ENCODE measurements around the gene SLC25A19. TPM values are rescaled to one million over a fixed set of nuclear protein-coding genes. Genes with fewer than 3 reads are reported as not detected.
"Not testable (repeated sequence)": the region's sequence is repeated elsewhere in the genome, so short reads cannot be mapped to it uniquely, and the experiment has no call there.

The SLC25A19 gene
- total and polyA plus RNA-seq, 10 of the 15 experiments (the other 5 are each of a cell fraction or from before 2014, with no cell fraction given) = 32.9 to 91.6 (median 53.7) TPM

GRCh38 chr17:75260641-75261335, 28.4 kb downstream of the SLC25A19 start (continued):
- 0 out of 2 replicates have a peak, but pooled peaks have one; percentile 9 for TF ChIP-seq ATF7 (IDR thresholded peaks at IDR 0.05; ENCODE audit: low read depth)
- peak; percentile 51; the same call in 1 of the 2 replicates for TF ChIP-seq SIN3A (IDR thresholded peaks at IDR 0.05; ENCODE audit: low read depth, low read length)
- peak in 1 of 3 experiments; percentile 26; a peak in 1 of 6 replicates for TF ChIP-seq CTCF (IDR thresholded peaks at IDR 0.05 in 2 of 3, conservative IDR thresholded peaks at IDR 0.05 in 1 of 3; ENCODE audit: control insufficient read depth in 2 of 3, extremely low read depth in 1 of 3, insufficient read depth in 1 of 3, low read depth in 3 of 3, low read length in 3 of 3)
- no peak for TF ChIP-seq ESRRA (IDR thresholded peaks at IDR 0.05; ENCODE audit: low read length)

DNA sequence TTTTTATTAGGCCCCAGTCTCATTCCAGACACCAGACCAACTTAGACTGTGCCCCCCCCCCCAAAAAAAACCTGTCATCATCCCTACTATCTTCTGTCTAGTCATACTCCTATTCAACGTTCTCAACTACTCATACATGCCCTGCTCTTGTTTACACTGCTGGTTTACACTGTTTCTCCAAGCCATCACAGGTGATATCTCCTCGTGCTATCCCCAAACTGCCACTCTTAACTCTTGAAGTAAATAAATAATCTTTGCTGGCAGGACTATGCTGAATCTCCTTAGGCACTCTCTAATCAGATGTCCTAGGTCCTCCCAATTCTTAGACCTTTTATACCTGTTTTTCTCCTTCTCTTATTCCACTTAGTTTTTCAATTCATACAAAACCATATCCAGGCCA, 32.0 kb downstream of the SLC25A19 start:
- Histone ChIP-seq H3K79me2 (ENCODE audit: control insufficient read depth, insufficient read depth, low read length) (peaks cover 43% of the 10 kb centered on the region), H3K4me1 (ENCODE audit: control insufficient read depth, insufficient read depth, low read length) (peaks cover 11% of the 10 kb centered on the region)
- FAIRE-seq; RAD21 ChIA-PET (ENCODE audit: unreplicated experiment); H3K4me2 ChIP-seq (ENCODE audit: control insufficient read depth, insufficient read depth); H2AFZ ChIP-seq (ENCODE audit: control insufficient read depth, low read depth, low read length); ATAC-seq; H3K27ac ChIP-seq (ENCODE audit: control insufficient read depth, insufficient read depth); H4K20me1 ChIP-seq (ENCODE audit: control insufficient read depth, insufficient read depth); H3K4me3 ChIP-seq; BruUV-seq (replicated peaks); CTCF ChIA-PET; in situ Hi-C loops (cut with MboI); H3K9me3 ChIP-seq (replicated peaks; ENCODE audit: control insufficient read depth, insufficient read depth, low read length); H3K36me3 ChIP-seq (ENCODE audit: control insufficient read depth in 2 of 2, insufficient read depth in 2 of 2, low read length in 1 of 2); DNase-seq (ENCODE audit: low read depth, low spot score); SMC1A ChIA-PET (ENCODE audit: uncharacterized antibody, unreplicated experiment); intact Hi-C loops (cut with micrococcal nuclease; ENCODE audit: unreplicated experiment); H3K27me3 ChIP-seq (replicated peaks in 1 of 2; ENCODE audit: control insufficient read depth in 2 of 2, insufficient read depth in 2 of 2, low read length in 1 of 2); H3K9ac ChIP-seq (ENCODE audit: control insufficient read depth, insufficient read depth, low read length): not testable (repeated sequence)
- 44% methylated on average over 2 of the region's 2 CpGs for WGBS (ENCODE audit: insufficient coverage, insufficient replicate concordance, low lambda C conversion rate, missing lambda C conversion rate)
- POLR2A ChIA-PET = interaction anchor here (0.6 kb wide), 1 partner anchor 986 kb away, joined by 3 read pairs; no protein-coding TSS in a partner anchor

DNA sequence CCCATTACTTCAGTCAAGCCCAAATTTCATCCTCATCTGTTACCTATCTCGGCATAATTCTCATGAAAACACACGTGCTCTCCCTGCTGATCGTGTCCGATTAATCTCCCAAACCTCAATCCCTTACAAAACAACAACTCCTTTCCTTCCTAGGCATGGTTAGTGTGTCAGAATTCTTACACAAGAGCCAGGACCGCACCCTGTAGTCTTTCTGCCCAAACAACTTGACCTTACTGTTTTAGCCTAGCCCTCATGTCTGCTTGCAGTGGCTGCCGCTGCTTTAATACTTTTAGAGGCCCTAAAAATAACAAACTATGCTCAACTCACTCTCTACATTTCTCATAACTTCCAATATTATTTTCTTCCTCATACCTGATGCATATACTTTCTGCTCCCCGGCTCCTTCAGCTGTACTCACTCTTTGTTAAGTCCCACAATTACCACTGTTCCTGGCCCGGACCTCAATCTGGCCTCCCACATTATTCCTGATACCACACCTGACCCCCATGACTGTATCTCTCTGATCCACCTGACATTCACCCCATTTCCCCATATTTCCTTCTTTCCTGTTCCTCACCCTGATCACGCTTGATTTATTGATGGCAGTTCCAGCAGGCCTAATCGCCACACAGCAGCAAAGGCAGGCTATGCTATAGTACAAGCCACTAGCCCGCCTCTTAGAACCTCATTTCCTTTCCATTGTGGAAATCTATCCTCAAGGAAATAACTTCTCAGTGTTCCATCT, 33.1 kb downstream of the SLC25A19 start:
- H3K36me3 ChIP-seq (ENCODE audit: control insufficient read depth in 2 of 2, insufficient read depth in 2 of 2, low read length in 1 of 2); H3K9ac ChIP-seq (ENCODE audit: control insufficient read depth, insufficient read depth, low read length); H3K27me3 ChIP-seq (replicated peaks in 1 of 2; ENCODE audit: control insufficient read depth in 2 of 2, insufficient read depth in 2 of 2, low read length in 1 of 2); H3K9me3 ChIP-seq (replicated peaks; ENCODE audit: control insufficient read depth, insufficient read depth, low read length); SMC1A ChIA-PET (ENCODE audit: uncharacterized antibody, unreplicated experiment); H3K4me2 ChIP-seq (ENCODE audit: control insufficient read depth, insufficient read depth); H3K4me3 ChIP-seq; ATAC-seq; POLR2A ChIA-PET; intact Hi-C loops (cut with micrococcal nuclease; ENCODE audit: unreplicated experiment); BruUV-seq (replicated peaks); in situ Hi-C loops (cut with MboI); DNase-seq (ENCODE audit: low read depth, low spot score); CTCF ChIA-PET; H4K20me1 ChIP-seq (ENCODE audit: control insufficient read depth, insufficient read depth); H2AFZ ChIP-seq (ENCODE audit: control insufficient read depth, low read depth, low read length); H3K27ac ChIP-seq (ENCODE audit: control insufficient read depth, insufficient read depth); FAIRE-seq; RAD21 ChIA-PET (ENCODE audit: unreplicated experiment): not testable (repeated sequence)
- 91% methylated on average over 8 of the region's 11 CpGs for WGBS (ENCODE audit: insufficient coverage, insufficient replicate concordance, low lambda C conversion rate, missing lambda C conversion rate)
- Histone ChIP-seq H3K79me2 (ENCODE audit: control insufficient read depth, insufficient read depth, low read length) (peaks cover 42% of the 10 kb centered on the region), H3K4me1 (ENCODE audit: control insufficient read depth, insufficient read depth, low read length) (peaks cover 22% of the 10 kb centered on the region)

Measured in GM12878 (cell line).